GM19239 (cell line): ENCODE measurements around the gene ABLIM2.

Source experiments
- DNase-seq: peaks from one replicate; pipeline ENCODE4 v3.0.0; 2011; ENCODE audit warnings: low spot score; ENCODE audit not compliant: insufficient read length
- FAIRE-seq: peaks from 2 replicates; lab custom pipeline; 2011; peaks lifted over from hg19 to GRCh38; lab: Jason Lieb, UNC

ABLIM2 gene

GRCh38 chr4:8109406-8110065 is 49.1 kb downstream of the ABLIM2 start:
- FAIRE-seq (no peak), DNase-seq (no peak)

DNA sequence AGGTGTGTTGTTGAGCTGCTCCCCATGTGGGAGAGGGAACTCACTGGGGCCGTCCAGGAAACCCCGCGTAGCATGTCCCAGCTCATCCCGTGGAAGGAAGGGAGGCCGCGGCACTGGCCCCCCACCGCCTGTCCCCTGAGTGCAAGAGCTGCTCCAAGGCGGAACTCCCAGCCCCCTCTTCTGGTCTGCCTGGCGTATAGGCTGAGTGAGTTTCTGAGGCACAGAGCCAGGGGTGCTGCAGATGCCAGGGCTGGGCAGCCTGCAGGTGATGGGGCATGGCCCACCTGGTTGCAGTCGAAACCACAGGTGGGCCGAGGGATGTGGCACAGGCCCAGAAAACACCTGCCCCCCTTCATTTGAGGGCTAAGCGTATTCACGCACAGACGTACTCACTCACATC is 49.6 kb downstream of the ABLIM2 start:
- FAIRE-seq = no peak

GRCh38 chr4:8108261-8108660 is 50.4 kb downstream of the ABLIM2 start:
- FAIRE-seq (no peak), DNase-seq (no peak)

More for the DNA sequence above, 49.6 kb downstream of the ABLIM2 start:
- DNase-seq = no peak

GRCh38 chr4:8107146-8107657 is 51.4 kb downstream of the ABLIM2 start:
- FAIRE-seq (no peak), DNase-seq (no peak)

DNA sequence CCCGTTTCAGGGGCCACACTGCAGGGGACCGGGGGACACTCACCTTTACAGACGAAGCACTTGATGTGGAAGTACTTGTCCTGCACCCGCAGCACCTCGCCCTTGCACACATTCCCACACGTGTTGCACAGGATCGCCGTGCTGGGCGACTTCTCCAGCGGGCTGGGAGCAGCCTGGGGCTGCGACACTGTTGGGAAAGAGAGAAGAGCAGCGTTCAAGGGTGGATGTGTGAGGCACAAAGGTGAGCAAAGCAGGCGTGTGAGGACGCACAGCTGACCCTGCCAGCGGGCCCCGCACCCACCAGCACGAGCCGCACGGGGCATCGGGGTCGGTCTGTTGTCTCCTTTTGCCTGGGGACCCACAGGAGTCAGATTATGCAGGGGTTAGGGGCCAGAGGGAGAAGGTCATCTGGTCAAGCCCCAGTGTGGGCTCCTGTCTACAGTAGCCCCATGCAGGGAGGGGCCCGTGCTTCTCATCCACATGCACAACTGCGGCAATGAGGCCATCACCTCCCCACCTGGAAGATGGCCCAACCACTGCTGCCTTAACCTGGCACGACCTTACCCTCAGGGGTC is 52.1 kb downstream of the ABLIM2 start:
- no peak for FAIRE-seq
- no peak for DNase-seq

GRCh38 chr4:8105306-8106100 is 53.1 kb downstream of the ABLIM2 start:
- DNase-seq = no peak
- FAIRE-seq = no peak

DNA sequence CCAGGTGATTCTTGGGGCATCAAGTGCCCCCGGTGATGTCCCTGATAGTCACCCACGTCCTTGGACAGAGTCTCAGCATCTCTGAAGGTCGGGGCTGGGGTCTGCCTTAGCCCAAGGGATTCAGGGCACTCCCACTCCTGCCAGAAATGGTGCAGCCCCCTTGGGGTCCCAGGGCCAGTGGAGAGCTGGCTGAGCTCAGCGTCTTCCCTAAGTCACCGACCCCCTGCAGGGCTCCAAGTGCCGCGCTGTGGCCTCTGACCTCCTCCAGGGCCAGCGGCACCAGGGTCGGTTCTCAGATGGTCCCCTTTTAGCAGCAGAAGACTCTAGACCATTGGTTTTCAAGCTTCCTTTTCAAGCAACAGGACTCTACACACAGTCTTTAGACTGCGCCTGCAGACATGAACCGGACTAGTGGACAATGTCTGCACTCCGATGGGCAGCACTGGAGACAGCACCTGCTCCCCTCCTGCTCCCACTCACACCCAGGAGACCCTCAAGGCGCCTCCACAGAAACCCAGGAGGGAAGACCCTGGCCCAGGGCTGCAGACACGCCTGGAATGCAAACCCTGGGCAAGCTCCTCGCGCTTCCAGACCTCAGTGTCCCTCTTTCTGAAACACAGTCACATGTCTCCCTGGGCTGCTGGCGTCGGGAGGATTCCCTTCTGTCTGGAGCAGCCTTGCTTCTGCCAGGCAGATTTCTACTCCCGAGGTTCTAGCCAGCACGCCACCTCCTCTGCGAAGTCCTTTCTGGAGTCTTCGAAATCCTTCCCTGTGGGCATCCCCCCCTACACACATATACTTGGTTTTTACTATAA is 53.9 kb downstream of the ABLIM2 start:
- FAIRE-seq (no peak), DNase-seq (no peak)

- DNase-seq (no peak), FAIRE-seq (no peak)
Measured at GRCh38 chr4:8103421-8104390, 54.9 kb downstream of the ABLIM2 start.

DNA sequence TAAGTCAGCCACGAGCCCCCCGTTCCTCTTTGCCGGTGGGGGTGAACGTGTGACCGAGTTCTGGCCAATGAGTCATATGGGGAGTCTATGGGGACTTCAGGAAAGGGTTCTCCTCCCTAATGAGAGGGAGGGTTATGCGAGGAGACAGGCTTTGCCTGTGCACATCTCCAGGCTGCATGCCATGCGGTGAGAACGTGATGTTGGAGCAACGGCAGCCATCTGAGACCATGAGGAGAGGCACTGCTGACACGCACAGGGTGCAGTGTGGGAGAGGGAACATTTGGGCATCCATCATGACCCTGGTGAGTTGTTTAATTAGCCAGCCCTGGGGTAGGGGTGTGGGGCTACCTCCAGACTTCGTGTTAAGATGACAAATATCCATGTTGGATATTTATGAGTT is 55.8 kb downstream of the ABLIM2 start:
- DNase-seq = no peak
- no peak for FAIRE-seq

- no peak for DNase-seq
- FAIRE-seq = no peak
Measured at GRCh38 chr4:8102076-8102355, 56.6 kb downstream of the ABLIM2 start.

DNA sequence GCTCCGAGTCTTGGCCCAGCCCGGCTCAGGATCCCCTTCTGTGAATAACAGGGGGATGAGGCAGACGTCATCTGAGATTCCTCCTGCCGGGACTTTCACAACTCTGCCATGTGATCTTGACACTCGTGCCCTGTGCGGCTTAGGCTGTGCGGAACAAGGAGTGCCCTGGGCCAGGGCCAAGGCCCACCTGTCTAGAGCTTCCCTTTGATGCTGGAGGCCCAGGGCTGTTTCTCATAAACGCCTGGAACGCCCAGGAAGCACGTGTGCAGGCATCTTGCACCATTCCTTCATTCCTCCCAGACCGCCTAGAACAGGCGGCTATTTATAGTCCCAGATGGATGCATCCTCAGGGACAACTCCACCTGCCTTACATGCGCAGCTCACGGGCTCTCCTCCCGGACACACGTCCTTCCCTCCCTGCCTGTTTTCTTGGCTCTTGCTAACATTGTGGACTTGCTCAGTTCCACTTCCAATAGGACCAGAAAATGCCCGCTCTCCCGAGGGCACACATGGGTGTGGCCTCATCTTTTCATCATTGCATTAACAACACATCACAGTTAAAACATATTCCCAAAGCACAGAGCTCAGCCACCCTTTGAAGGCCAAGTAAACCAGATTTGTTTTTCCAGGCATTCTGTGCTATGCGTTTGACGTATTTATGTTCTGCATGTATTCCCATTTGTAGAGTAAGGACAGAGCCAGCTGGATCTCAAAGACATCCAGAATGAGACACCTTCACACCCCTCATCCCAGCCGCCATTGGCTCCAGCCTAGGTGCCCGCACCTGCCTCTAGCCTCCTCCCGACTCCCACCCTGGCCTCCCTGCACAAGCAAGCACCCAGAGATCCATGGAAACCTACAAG is 57.2 kb downstream of the ABLIM2 start:
- no peak for DNase-seq
- no peak for FAIRE-seq

GRCh38 chr4:8099981-8100464 is 58.6 kb downstream of the ABLIM2 start:
- DNase-seq = no peak
- no peak for FAIRE-seq

- no peak for FAIRE-seq
- no peak for DNase-seq
Measured at GRCh38 chr4:8098506-8098905, 60.1 kb downstream of the ABLIM2 start.

DNA sequence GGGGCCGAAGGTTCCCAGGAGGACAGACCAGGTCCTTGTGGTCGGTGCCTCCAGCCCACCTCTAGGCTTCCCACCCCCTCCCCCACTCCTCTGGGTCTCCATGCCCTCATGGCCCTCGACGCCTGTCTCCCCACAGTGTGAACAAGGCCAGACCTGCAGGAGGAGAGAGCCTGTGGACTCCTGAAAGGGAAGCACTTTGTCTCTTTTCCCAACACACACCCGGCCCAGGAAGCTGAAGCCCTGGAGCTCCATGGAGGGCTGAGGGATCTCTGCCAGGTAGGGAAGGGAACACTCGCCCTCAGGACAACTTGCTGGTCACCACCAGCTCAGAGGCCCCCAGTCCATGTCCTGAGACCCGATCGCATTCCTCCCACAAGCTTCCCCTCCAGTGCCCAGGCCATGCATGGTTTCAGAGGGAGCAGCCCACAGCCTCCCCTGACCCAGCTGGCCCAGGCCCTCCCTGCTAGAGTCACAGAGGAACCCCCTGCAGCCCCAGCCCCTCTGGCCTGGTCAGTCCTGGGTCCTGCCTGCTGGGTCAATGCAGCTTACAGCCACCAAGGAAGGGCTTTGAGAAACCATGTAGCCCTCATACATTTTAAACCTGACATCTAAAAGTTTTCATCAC is 60.8 kb downstream of the ABLIM2 start:
- FAIRE-seq = no peak

DNA sequence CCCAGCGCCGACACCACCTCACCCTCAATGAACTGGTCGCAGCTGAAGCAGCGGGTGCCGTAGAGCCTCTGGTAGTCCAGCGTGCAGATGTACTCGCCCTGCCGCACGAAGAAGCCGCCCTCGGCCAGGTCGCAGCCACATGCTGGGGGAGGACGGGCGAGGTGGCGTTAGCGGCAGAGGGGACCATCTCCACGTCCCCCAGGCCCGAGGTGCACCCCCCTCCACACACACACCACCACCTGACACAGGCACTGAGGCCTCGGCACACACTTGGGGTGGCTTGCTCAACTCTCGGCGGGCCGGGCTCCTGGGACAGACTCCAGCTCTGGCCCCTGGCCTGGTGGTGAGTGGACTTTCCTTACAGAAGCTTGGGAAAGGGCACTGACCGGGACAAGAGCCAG is 61.5 kb downstream of the ABLIM2 start:
- FAIRE-seq = no peak

More for the DNA sequence above, 60.8 kb downstream of the ABLIM2 start:
- DNase-seq = no peak

GRCh38 chr4:8096690-8097061 is 61.9 kb downstream of the ABLIM2 start:
- DNase-seq = no peak
- FAIRE-seq = no peak

More for the DNA sequence above, 61.5 kb downstream of the ABLIM2 start:
- DNase-seq = no peak

- FAIRE-seq = no peak
Measured at GRCh38 chr4:8095956-8096689, 62.5 kb downstream of the ABLIM2 start.

More at GRCh38 chr4:8095956-8096689, 62.5 kb downstream of the ABLIM2 start:
- no peak for DNase-seq
